Mesodermal cell (in vitro differentiated cells): ENCODE measurements around the gene SMAP2.

Source experiments
- H3K27ac ChIP-seq: 2 replicates; pipeline ENCODE4 v1.7.0; 2013; ENCODE audit warnings: mild to moderate bottlenecking, low read depth, low read length, moderate library complexity; ENCODE audit not compliant: severe bottlenecking
- H3K36me3 ChIP-seq: 2 replicates; pipeline ENCODE4 v1.7.1; 2013; ENCODE audit warnings: mild to moderate bottlenecking, low read length, moderate library complexity; ENCODE audit not compliant: control insufficient read depth, insufficient read depth
- H3K4me1 ChIP-seq: one replicate; pipeline ENCODE4 v1.7.1; 2013; ENCODE audit warnings: mild to moderate bottlenecking, low read length; ENCODE audit not compliant: insufficient read depth, control insufficient read depth, poor library complexity, severe bottlenecking
- H3K4me3 ChIP-seq: 2 replicates; pipeline ENCODE4 v1.7.0; 2013; ENCODE audit warnings: low read length, control low read depth, mild to moderate bottlenecking; ENCODE audit not compliant: insufficient read depth, poor library complexity, severe bottlenecking; ENCODE audit errors: extremely low read depth
- H3K9me3 ChIP-seq: 2 replicates; pipeline ENCODE4 v1.7.1; 2013; ENCODE audit warnings: mild to moderate bottlenecking, low read length, moderate library complexity; ENCODE audit not compliant: control insufficient read depth
- WGBS, 2 experiments: methylation state at CpG; one replicate each; pipeline ENCODE4 v1.1.5; 2013; ENCODE audit warnings: missing lambda C conversion rate in 2 of 2; ENCODE audit not compliant: insufficient coverage in 2 of 2; 5-methylcytosine and 5-hydroxymethylcytosine counted together

Gene SMAP2

DNA sequence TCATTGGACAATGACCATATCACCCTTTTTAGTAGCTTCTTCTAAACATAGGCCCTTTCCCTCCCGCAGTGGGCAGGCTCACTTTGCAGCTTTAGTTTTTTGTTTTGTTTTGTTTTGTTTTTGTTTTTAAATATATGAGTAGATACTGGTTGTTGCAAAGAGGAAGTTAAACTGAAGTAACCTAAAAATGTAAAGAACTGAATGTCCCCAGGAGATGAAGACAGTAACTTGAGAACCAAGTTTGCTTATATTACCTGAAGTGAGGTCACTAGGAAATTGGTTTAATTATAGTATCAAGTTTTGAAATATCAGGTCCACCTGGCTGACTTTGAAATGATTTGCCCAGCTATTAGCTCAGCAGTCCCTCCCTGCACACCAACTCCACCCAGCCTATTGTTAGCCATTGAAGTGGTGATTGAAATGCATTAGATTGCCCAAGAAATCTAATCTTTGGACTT lies 18.2 kb downstream of the SMAP2 start:
- no CpG with 5 or more reads among the region's 1 CpG for WGBS, 2 experiments
- H3K4me3 ChIP-seq = no peak overlapping the region
- peaks cover 6% of the 10 kb centered on the region for H3K4me1 ChIP-seq
- no peaks in the 10 kb centered on the region for H3K9me3 ChIP-seq
- no peak overlapping the region for H3K27ac ChIP-seq
- H3K36me3 ChIP-seq = no peaks in the 10 kb centered on the region

DNA sequence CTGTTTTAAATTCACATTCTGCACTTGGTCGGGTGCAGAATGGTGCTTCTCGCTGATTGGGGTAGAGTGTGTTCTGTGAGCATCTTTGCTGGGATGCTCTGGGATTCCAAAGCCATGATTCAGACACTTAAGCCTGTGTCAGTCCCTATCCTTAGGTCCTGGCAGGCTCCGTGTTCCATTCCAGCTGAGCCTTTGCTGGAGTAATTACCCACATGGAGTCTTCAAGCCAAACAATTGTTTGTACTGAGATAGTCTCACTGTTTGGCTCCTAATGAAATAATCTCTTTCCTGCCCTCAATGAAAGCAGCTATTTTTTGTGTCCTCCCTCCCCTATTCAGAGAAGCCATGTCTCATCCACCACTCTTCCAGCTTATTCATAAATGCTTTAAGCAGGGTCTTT lies 18.7 kb downstream of the SMAP2 start:
- Histone ChIP-seq H3K4me1 (peaks cover 6% of the 10 kb centered on the region), H3K36me3 (no peaks in the 10 kb centered on the region), H3K4me3 (no peak overlapping the region), H3K27ac (peak overlapping the region; percentile 4), H3K9me3 (no peaks in the 10 kb centered on the region)
- WGBS, 2 experiments = 20 to 68% methylated on average over 1 to 2 of the region's 3 CpGs

GRCh38 chr1:40393173-40393572 lies 19.6 kb downstream of the SMAP2 start:
- 84 to 100% methylated on average over 1 to 3 of the region's 3 CpGs for WGBS, 2 experiments
- Histone ChIP-seq H3K4me1 (peaks cover 6% of the 10 kb centered on the region), H3K4me3 (no peak overlapping the region)

GRCh38 chr1:40394491-40395172 lies 21.1 kb downstream of the SMAP2 start:
- 100% methylated on average over 2 of the region's 3 CpGs; no CpG with 5 or more reads in 1 of the 2 experiments for WGBS, 2 experiments
- H3K4me3 ChIP-seq = no peak overlapping the region
- H3K4me1 ChIP-seq = peaks cover 6% of the 10 kb centered on the region
- H3K9me3 ChIP-seq = no peaks in the 10 kb centered on the region
- no peak overlapping the region for H3K27ac ChIP-seq
- no peaks in the 10 kb centered on the region for H3K36me3 ChIP-seq

More at GRCh38 chr1:40393173-40393572, 19.6 kb downstream of the SMAP2 start:
- Histone ChIP-seq H3K27ac (no peak overlapping the region), H3K9me3 (no peaks in the 10 kb centered on the region), H3K36me3 (no peaks in the 10 kb centered on the region)

DNA sequence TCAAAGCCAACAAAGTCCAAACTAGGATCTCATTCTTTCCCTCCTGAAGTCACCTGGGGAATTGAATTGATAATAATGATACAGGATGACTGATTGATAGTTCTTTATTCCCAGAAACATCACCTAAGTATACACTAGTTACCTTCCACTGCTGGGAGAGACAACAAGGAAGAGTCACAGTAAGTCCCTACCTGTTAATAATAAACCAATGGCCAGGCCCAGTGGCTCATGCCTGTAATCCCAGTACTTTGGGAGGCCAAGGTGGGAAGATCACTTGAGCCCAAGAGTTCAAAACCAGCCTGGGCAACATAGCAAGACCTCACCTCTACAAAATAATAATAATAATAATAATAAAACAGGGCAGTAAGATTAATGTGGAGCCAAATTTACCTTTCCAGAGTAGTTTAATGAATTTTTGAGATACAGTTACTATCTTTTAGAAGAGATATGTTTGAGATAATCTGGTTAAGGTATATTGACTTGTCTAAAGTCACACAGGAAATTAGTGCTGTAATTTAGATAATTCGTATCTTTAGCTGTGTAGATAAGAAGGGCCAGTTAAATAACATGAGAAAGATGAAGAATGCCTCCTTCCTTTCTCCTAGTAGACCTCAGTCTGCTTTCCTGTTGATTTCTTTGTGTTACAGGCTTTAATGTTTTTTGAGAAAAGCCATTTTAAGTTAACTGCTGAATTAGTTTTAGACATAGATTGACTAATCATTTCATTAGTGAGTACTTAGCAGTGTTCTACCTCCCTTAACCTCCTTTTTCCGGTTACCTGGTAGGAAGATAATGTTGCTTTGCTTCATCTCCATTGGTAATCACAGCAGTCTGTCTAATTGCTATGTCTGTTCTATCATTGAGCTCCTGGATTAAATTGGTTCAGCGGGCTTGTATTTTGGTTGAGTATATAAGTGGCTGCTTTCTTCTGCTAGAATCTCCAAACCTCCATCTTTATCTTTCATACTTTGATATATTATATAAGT lies 22.0 kb downstream of the SMAP2 start:
- 80% methylated on average over 1 of the region's 3 CpGs; no CpG with 5 or more reads in 1 of the 2 experiments for WGBS, 2 experiments
- no peak overlapping the region for H3K4me3 ChIP-seq

DNA sequence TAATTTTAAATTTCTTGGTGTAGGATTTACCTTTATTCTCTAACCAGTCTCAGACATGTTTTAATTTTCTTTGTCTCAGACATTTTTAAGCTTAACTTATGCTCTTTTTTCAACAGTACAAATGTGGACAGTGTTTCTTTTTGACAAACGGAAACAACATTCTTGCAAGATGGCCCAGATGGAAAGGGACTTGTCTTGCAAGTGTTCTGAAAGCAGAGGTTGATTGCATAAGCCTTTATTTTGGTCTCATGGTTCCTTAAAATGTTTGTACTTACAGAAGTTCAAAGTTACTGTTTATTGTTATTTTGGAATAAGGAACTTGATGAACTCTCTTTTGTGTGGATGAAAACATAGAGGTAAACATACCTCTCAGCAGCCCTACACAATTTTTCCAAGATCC lies 22.9 kb downstream of the SMAP2 start:
- H3K9me3 ChIP-seq = no peaks in the 10 kb centered on the region
- no peak overlapping the region for H3K27ac ChIP-seq
- WGBS, 2 experiments = 80% methylated on average over 1 of the region's 1 CpG; no CpG with 5 or more reads in 1 of the 2 experiments
- H3K4me1 ChIP-seq = peaks cover 6% of the 10 kb centered on the region
- H3K36me3 ChIP-seq = no peaks in the 10 kb centered on the region
- no peak overlapping the region for H3K4me3 ChIP-seq

More for the DNA sequence above, 22.0 kb downstream of the SMAP2 start:
- peaks cover 6% of the 10 kb centered on the region for H3K4me1 ChIP-seq
- no peak overlapping the region for H3K27ac ChIP-seq
- no peaks in the 10 kb centered on the region for H3K9me3 ChIP-seq
- no peaks in the 10 kb centered on the region for H3K36me3 ChIP-seq

- Histone ChIP-seq H3K9me3 (no peaks in the 10 kb centered on the region), H3K4me1 (peaks cover 5% of the 10 kb centered on the region), H3K36me3 (no peaks in the 10 kb centered on the region), H3K27ac (no peak overlapping the region), H3K4me3 (no peak overlapping the region)
- WGBS, 2 experiments = no CpG with 5 or more reads among the region's 2 CpGs
Measured at GRCh38 chr1:40397258-40397657, 23.7 kb downstream of the SMAP2 start.

GRCh38 chr1:40399984-40400704 lies 26.6 kb downstream of the SMAP2 start:
- Histone ChIP-seq H3K4me3 (no peak overlapping the region), H3K9me3 (no peaks in the 10 kb centered on the region), H3K36me3 (no peaks in the 10 kb centered on the region), H3K27ac (no peak overlapping the region), H3K4me1 (no peaks in the 10 kb centered on the region)
- WGBS, 2 experiments = 78 to 97% methylated on average over 2 to 3 of the region's 4 CpGs

GRCh38 chr1:40401473-40402201 lies 28.1 kb downstream of the SMAP2 start:
- Histone ChIP-seq H3K36me3 (no peaks in the 10 kb centered on the region), H3K9me3 (no peaks in the 10 kb centered on the region), H3K4me3 (no peak overlapping the region), H3K27ac (no peak overlapping the region), H3K4me1 (no peaks in the 10 kb centered on the region)
- 100% methylated on average over 2 of the region's 7 CpGs for WGBS, 2 experiments
